PFSK-1 (cell line): Measurements from ENCODE around the gene TMEM169.

Experiments
- POLR2AphosphoS5 ChIP-seq: IDR thresholded peaks from 2 replicates; pipeline ENCODE4 v1.6.1; 2012; ENCODE audit warnings: low read depth, mild to moderate bottlenecking, control low read depth, low read length, moderate library complexity
- REST ChIP-seq, 2 experiments: IDR thresholded peaks; 2 replicates each; pipeline versions ENCODE4 v1.6.1 to v1.8.0; 2011 to 2012; ENCODE audit warnings: low read depth in 2 of 2, low read length in 2 of 2, control low read depth in 1 of 2, inconsistent platforms in 1 of 2, mild to moderate bottlenecking in 1 of 2, moderate library complexity in 1 of 2; ENCODE audit not compliant: insufficient read depth in 1 of 2
- SIN3A ChIP-seq: IDR thresholded peaks from 2 replicates; pipeline ENCODE4 v1.6.1; 2012; ENCODE audit warnings: mild to moderate bottlenecking, low read length, moderate library complexity, borderline replicate concordance; ENCODE audit not compliant: insufficient read depth

GRCh38 chr2:216112926-216113325, 31.2 kb downstream of the TMEM169 start:
- TF ChIP-seq SIN3A (no peak), REST (IDR thresholded peaks at IDR 0.05; ENCODE audit: insufficient read depth in 1 of 2, low read depth in 2 of 2, low read length in 2 of 2) (no peak), POLR2AphosphoS5 (no peak)
